WERI-Rb-1 (cell line): ENCODE results near the gene TRIM8.

Experiments used
- DNase-seq: peaks from one replicate; pipeline ENCODE4 v3.0.0-alpha.2; 2020
- H3K27ac ChIP-seq: fragments of 250-450 bp; sonication (Bioruptor Pico); 2 replicates; pipeline ENCODE4 v1.5.1; 2020; ENCODE audit warnings: mild to moderate bottlenecking, moderate library complexity
- H3K27me3 ChIP-seq: fragments of 250-450 bp; sonication (Bioruptor Pico); 2 replicates; pipeline ENCODE4 v1.5.1; 2021; ENCODE audit warnings: mild to moderate bottlenecking, low read depth, moderate library complexity; ENCODE audit not compliant: insufficient read depth, severe bottlenecking
- H3K36me3 ChIP-seq: fragments of 250-450 bp; sonication (Bioruptor Pico); 2 replicates; pipeline ENCODE4 v1.5.1; 2020; ENCODE audit warnings: mild to moderate bottlenecking, moderate library complexity
- H3K4me3 ChIP-seq: 2 replicates; pipeline ENCODE4 v1.5.1; 2011; ENCODE audit warnings: low read depth, mild to moderate bottlenecking, control low read depth, low read length
- H3K9me3 ChIP-seq: fragments of 250-450 bp; sonication (Bioruptor Pico); 2 replicates; pipeline ENCODE4 v1.5.1; 2021; ENCODE audit warnings: mild to moderate bottlenecking, moderate library complexity; ENCODE audit not compliant: severe bottlenecking
- TF ChIP-seq, protein P1 (sequence below): IDR thresholded peaks from 2 replicates; pipeline ENCODE4 v1.5.1; 2011; ENCODE audit warnings: low read depth, mild to moderate bottlenecking, control low read depth, inconsistent platforms, low read length

The TRIM8 gene

DNA sequence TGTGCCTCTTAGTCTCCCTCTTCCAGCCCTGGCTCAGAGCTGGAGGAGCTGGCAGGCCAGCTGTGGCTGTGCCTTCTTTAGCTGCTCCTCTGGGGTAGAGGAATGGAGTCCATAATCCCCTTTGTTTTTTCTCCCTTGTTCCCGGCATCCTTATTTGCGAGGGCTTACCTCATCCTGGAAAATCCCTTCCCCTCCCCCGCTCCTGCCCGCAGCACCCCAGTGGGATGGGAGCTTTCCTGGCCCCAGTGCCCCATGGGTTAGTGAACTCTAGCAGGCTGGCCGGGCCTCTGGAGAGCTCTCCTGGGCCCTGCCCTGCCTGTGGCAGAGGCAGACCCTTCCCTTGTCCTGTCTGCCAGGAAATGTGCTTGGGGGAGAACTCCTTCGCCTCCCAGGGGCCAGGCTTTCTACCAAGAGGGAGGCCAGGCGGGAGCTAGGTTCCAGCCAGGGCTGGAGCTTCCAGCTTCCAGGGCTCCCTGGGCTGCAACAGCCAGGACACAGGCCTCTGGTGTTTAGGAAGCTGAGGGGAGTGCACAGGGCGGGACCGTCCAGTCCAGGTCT is 16.5 kb upstream of the TRIM8 start:
- TF ChIP-seq, protein P1, sequence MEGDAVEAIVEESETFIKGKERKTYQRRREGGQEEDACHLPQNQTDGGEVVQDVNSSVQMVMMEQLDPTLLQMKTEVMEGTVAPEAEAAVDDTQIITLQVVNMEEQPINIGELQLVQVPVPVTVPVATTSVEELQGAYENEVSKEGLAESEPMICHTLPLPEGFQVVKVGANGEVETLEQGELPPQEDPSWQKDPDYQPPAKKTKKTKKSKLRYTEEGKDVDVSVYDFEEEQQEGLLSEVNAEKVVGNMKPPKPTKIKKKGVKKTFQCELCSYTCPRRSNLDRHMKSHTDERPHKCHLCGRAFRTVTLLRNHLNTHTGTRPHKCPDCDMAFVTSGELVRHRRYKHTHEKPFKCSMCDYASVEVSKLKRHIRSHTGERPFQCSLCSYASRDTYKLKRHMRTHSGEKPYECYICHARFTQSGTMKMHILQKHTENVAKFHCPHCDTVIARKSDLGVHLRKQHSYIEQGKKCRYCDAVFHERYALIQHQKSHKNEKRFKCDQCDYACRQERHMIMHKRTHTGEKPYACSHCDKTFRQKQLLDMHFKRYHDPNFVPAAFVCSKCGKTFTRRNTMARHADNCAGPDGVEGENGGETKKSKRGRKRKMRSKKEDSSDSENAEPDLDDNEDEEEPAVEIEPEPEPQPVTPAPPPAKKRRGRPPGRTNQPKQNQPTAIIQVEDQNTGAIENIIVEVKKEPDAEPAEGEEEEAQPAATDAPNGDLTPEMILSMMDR: no peak
- Histone ChIP-seq H3K4me3 (no peak overlapping the region), H3K36me3 (peaks cover 9% of the 10 kb centered on the region), H3K27ac (peak overlapping the region; percentile 91), H3K9me3 (peaks cover 4% of the 10 kb centered on the region), H3K27me3 (no peaks in the 10 kb centered on the region)
- DNase-seq: peak; percentile 89

DNA sequence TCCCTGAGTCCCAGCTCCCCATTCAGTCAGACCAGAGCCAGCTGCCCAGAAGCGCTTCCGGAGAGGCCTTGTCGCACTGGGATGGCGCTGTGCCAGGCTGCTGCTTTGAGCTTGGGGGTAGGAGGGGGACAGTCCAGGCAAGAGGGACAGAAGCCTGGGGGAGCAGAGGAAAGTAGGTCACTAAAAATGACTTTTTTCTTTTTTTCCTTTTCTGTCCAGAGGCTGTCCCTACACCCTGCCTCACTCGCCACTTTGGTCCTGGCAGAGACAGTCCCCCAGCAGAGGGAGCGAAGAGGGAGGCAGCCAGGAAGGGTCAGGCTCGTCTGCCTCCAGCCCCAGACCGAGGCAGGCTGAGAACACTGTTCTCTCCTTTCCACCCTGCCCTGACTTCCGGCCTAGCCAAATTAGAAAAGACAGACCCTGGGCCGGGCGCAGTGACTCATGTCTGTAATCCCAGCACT is 15.8 kb upstream of the TRIM8 start:
- Histone ChIP-seq H3K36me3 (peaks cover 9% of the 10 kb centered on the region), H3K4me3 (no peak overlapping the region), H3K9me3 (peaks cover 4% of the 10 kb centered on the region), H3K27me3 (no peaks in the 10 kb centered on the region), H3K27ac (peak overlapping the region; percentile 91)
- TF ChIP-seq, protein P1: 0 out of 2 replicates have a peak, but pooled peaks have one; percentile 16
- DNase-seq: no peak

DNA sequence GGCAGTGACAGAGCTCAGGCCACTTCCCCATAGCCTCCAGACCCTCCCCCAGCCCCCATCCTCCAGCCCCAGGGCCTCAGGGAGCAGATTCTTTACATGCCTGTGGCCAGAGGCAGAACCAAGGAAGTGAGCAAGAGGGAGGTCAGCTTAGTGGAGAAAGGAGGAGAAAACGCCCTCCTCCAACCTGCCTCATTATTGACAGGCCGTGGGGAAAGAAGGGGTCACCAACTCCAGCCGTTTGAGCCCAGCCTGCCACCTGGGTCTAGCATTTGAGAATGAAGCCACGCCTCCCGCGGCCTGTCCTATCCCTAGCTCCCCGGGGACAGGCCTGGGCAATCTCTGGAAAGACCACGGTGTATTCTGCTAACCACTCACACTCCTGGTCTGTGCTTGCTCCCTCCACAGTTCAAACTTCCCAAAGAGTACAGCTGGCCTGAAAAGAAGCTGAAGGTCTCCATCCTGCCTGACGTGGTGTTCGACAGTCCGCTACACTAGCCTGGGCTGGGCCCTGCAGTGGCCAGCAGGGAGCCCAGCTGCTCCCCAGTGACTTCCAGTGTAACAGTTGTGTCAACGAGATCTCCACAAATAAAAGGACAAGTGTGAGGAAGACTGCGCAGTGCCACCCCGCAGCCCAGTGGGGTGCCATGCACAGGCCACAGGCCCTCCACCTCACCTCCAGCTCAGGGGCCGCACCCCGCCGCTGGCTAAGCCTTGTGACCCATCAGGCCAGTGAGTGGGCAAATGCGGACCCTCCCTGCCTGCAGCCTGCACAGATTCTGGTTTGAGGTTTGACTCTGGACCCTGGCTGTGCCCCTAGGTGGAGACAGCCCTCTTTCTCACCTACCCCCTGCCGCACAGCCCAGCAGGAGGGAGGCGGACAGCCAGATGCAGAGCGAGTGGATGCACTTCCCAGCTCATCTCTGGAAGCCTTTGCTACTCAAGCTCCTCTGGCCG is 14.3 kb upstream of the TRIM8 start:
- no peaks in the 10 kb centered on the region for H3K9me3 ChIP-seq
- DNase-seq: peak; percentile 70
- no peaks in the 10 kb centered on the region for H3K27me3 ChIP-seq
- TF ChIP-seq, protein P1: no peak
- H3K4me3 ChIP-seq: no peak overlapping the region
- peak overlapping the region; percentile 91 for H3K27ac ChIP-seq
- peaks cover 9% of the 10 kb centered on the region for H3K36me3 ChIP-seq

DNA sequence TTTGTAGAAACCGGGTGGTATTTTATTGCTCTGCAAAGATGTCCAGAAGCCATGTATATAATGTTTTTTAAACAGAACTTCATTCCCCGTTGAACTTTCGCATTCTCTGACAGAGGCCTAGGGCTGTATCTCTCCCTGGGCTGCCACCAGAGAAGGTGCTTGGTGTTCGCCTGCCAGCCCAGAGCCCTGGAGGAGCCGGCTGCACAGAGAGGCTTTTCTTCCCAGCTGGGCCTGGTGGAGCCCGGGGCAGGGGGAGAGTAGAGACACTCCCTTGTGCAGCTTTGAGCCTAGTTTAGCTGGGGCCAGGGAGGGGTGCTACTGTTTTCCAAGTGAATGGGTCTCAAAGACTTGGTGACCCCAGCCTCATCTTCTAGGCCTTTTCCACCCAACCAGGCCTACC is 13.6 kb upstream of the TRIM8 start:
- H3K4me3 ChIP-seq: no peak overlapping the region
- H3K27ac ChIP-seq: no peak overlapping the region; the same call in 1 of the 2 replicates
- TF ChIP-seq, protein P1: no peak
- no peak for DNase-seq
- H3K27me3 ChIP-seq: no peaks in the 10 kb centered on the region
- peaks cover 9% of the 10 kb centered on the region for H3K36me3 ChIP-seq
- no peaks in the 10 kb centered on the region for H3K9me3 ChIP-seq

DNA sequence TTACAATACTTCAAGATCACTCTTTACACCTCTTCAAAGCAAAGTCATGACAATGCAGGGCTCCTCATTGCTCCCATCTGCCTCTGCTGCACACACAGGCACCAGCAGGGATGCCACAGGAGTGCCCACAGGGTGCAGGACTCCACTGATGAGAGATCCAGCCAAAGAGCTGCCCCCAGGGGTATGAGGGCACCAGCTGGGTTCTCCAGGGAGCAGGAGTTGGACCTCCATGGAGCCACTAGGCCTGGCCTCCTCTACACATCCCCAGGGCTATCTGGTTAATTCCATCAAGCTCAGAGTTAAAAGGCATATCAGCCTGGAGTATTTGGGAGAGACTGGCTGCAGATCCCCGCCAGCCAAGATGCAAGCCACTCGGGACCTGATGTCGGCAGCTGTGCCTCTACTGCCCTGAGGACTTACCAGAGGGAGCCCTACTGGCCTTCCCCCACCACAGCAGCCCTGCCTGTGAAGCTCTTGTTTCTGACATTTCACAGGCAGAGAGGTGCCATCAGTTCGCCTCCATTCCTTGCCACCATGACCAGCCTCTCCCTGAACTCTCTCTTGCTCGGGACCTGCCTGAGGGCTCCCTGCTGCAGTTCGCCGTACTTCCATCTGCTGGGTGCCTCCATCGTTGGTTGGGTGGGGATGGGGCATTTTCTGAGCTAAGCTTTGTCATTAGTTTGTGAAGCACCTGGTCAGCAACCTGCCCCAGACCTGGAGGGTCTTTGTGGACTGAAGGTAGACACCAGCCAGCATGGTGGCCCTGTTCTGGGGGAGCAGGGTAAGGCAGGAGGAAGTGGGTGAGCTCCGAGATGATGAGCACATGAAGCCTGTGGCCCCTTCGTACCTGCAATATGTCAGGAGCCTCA is 12.5 kb upstream of the TRIM8 start:
- TF ChIP-seq, protein P1: no peak
- Histone ChIP-seq H3K27ac (no peak overlapping the region), H3K9me3 (no peaks in the 10 kb centered on the region), H3K4me3 (no peak overlapping the region), H3K36me3 (peaks cover 9% of the 10 kb centered on the region), H3K27me3 (no peaks in the 10 kb centered on the region)
- DNase-seq: no peak
